ENCODE results near the gene BLOC1S4.
A peak's percentile ranks its signal among the peaks of the same experiment; 100 is the strongest.
"Not testable (repeated sequence)": the region's sequence is repeated elsewhere in the genome, so short reads cannot be mapped to it uniquely, and the experiment has no call there.

The BLOC1S4 gene

GRCh38 chr4:6716018-6716911 is at the start of gene BLOC1S4:
Gene BLOC1S4, plus strand, starts transcription at chr4:6716174. Its CDS starts 36 bp downstream, at chr4:6716210.
- peak; percentile 75 to 80 for DNase-seq (ENCODE audit: low read depth in 2 of 2)

- no peak for DNase-seq (ENCODE audit: low read depth in 2 of 2)
Observed at GRCh38 chr4:6668391-6668790, 47.6 kb upstream of the BLOC1S4 start.

- DNase-seq (ENCODE audit: low read depth in 2 of 2) = no peak
Observed at GRCh38 chr4:6671648-6672047, 44.3 kb upstream of the BLOC1S4 start.

GRCh38 chr4:6672131-6672530 is 43.8 kb upstream of the BLOC1S4 start:
- DNase-seq (ENCODE audit: low read depth in 2 of 2) = no peak

GRCh38 chr4:6672541-6673190 is 43.3 kb upstream of the BLOC1S4 start:
- not testable (repeated sequence) for DNase-seq (ENCODE audit: low read depth in 2 of 2)

GRCh38 chr4:6673191-6673659 is 42.7 kb upstream of the BLOC1S4 start:
- peak in 1 of 2 donors; percentile 41 for DNase-seq (ENCODE audit: low read depth in 2 of 2)

GRCh38 chr4:6673660-6674499 is 42.1 kb upstream of the BLOC1S4 start:
- peak; percentile 89 to 91 for DNase-seq (ENCODE audit: low read depth in 2 of 2)

GRCh38 chr4:6674500-6675149 is 41.3 kb upstream of the BLOC1S4 start:
- peak in 1 of 2 donors; percentile 40 for DNase-seq (ENCODE audit: low read depth in 2 of 2)

GRCh38 chr4:6676722-6677558 is 39.0 kb upstream of the BLOC1S4 start:
- no peak for DNase-seq (ENCODE audit: low read depth in 2 of 2)

- no peak for DNase-seq (ENCODE audit: low read depth in 2 of 2)
Observed at GRCh38 chr4:6680372-6681034, 35.5 kb upstream of the BLOC1S4 start.

GRCh38 chr4:6681191-6681590 is 34.8 kb upstream of the BLOC1S4 start:
- no peak for DNase-seq (ENCODE audit: low read depth in 2 of 2)

GRCh38 chr4:6682862-6683590 is 32.9 kb upstream of the BLOC1S4 start:
- DNase-seq (ENCODE audit: low read depth in 2 of 2) = no peak

- DNase-seq (ENCODE audit: low read depth in 2 of 2) = no peak
Observed at GRCh38 chr4:6684656-6685055, 31.3 kb upstream of the BLOC1S4 start.

- no peak for DNase-seq (ENCODE audit: low read depth in 2 of 2)
Observed at GRCh38 chr4:6686104-6686787, 29.7 kb upstream of the BLOC1S4 start.

GRCh38 chr4:6687947-6688878 is 27.8 kb upstream of the BLOC1S4 start:
- no peak for DNase-seq (ENCODE audit: low read depth in 2 of 2)

- peak; percentile 59 to 67 for DNase-seq (ENCODE audit: low read depth in 2 of 2)
Observed at GRCh38 chr4:6688879-6689505, 27.0 kb upstream of the BLOC1S4 start.

- no peak for DNase-seq (ENCODE audit: low read depth in 2 of 2)
Observed at GRCh38 chr4:6689506-6689960, 26.4 kb upstream of the BLOC1S4 start.

Data from stimulated activated CD4-positive, alpha-beta T cell treated with anti-CD3 and anti-CD28 coated beads, Interleukin-4, amount 100 ng/mL, for 48 hours (primary cell).